ENCODE results near the gene SPTLC2.

Gene SPTLC2

GRCh38 chr14:77520555-77520954 lies 95.9 kb downstream of the SPTLC2 start:
- no peak for DNase-seq
- Mint-ChIP-seq H3K9me3 (no peaks in the 10 kb centered on the region), H3K4me1 (ENCODE audit: low read depth in 2 of 2) (peaks cover 4 to 5% of the 10 kb centered on the region in 2 donors), H3K4me3 (no peak overlapping the region), H3K27ac (peak overlapping the region in 1 of 2 donors; percentile 15), H3K27me3 (no peaks in the 10 kb centered on the region), H3K36me3 (ENCODE audit: insufficient read depth) (peaks cover 72% of the 10 kb centered on the region)
- ATAC-seq (replicated peaks) = no peak

- ATAC-seq (replicated peaks) (no peak), DNase-seq (no peak)
- Mint-ChIP-seq H3K27me3 (no peaks in the 10 kb centered on the region), H3K9me3 (no peaks in the 10 kb centered on the region), H3K36me3 (ENCODE audit: insufficient read depth) (peaks cover 81% of the 10 kb centered on the region), H3K4me3 (no peak overlapping the region), H3K4me1 (ENCODE audit: low read depth in 2 of 2) (no peaks in the 10 kb centered on the region), H3K27ac (no peak overlapping the region)
These were observed 100.3 kb downstream of the SPTLC2 start for GRCh38 chr14:77516126-77516525.

- no peaks in the 10 kb centered on the region for H3K4me1 Mint-ChIP-seq (ENCODE audit: low read depth in 2 of 2)
- no peak overlapping the region for H3K4me3 Mint-ChIP-seq
- H3K27me3 Mint-ChIP-seq = no peaks in the 10 kb centered on the region
- no peaks in the 10 kb centered on the region for H3K9me3 Mint-ChIP-seq
- peaks cover 54% of the 10 kb centered on the region for H3K36me3 Mint-ChIP-seq (ENCODE audit: insufficient read depth)
- H3K27ac Mint-ChIP-seq = no peak overlapping the region
- no peak for DNase-seq
- no peak for ATAC-seq (replicated peaks)
These were observed 104.8 kb downstream of the SPTLC2 start for GRCh38 chr14:77511486-77512162.

- Mint-ChIP-seq H3K4me1 (ENCODE audit: low read depth in 2 of 2) (no peaks in the 10 kb centered on the region), H3K27me3 (no peaks in the 10 kb centered on the region), H3K36me3 (ENCODE audit: insufficient read depth) (peaks cover 34% of the 10 kb centered on the region), H3K27ac (no peak overlapping the region), H3K9me3 (no peaks in the 10 kb centered on the region), H3K4me3 (no peak overlapping the region)
- DNase-seq = no peak
- no peak for ATAC-seq (replicated peaks)
These were observed 107.1 kb downstream of the SPTLC2 start for GRCh38 chr14:77509366-77509765.

- peaks cover 34% of the 10 kb centered on the region for H3K36me3 Mint-ChIP-seq (ENCODE audit: insufficient read depth)
These were observed 107.6 kb downstream of the SPTLC2 start for GRCh38 chr14:77508876-77509275.

GRCh38 chr14:77508249-77508648 lies 108.2 kb downstream of the SPTLC2 start:
- no peaks in the 10 kb centered on the region for H3K4me1 Mint-ChIP-seq (ENCODE audit: low read depth in 2 of 2)
- ATAC-seq (replicated peaks) (no peak), DNase-seq (no peak)
- H3K36me3 Mint-ChIP-seq (ENCODE audit: insufficient read depth) = peaks cover 34% of the 10 kb centered on the region
- no peaks in the 10 kb centered on the region for H3K27me3 Mint-ChIP-seq
- no peak overlapping the region for H3K4me3 Mint-ChIP-seq
- H3K9me3 Mint-ChIP-seq = peaks cover 0 to 1% of the 10 kb centered on the region in 2 donors
- no peak overlapping the region for H3K27ac Mint-ChIP-seq

More at GRCh38 chr14:77508876-77509275, 107.6 kb downstream of the SPTLC2 start:
- no peaks in the 10 kb centered on the region for H3K27me3 Mint-ChIP-seq
- no peaks in the 10 kb centered on the region for H3K9me3 Mint-ChIP-seq
- DNase-seq (no peak), ATAC-seq (replicated peaks) (no peak)
- no peaks in the 10 kb centered on the region for H3K4me1 Mint-ChIP-seq (ENCODE audit: low read depth in 2 of 2)
- H3K27ac Mint-ChIP-seq = no peak overlapping the region
- H3K4me3 Mint-ChIP-seq = no peak overlapping the region

GRCh38 chr14:77507762-77508161 lies 108.7 kb downstream of the SPTLC2 start:
- no peaks in the 10 kb centered on the region for H3K4me1 Mint-ChIP-seq (ENCODE audit: low read depth in 2 of 2)

GRCh38 chr14:77505031-77505430 lies 111.4 kb downstream of the SPTLC2 start:
- Mint-ChIP-seq H3K27me3 (peaks cover 6 to 8% of the 10 kb centered on the region in 2 donors), H3K4me1 (ENCODE audit: low read depth in 2 of 2) (no peaks in the 10 kb centered on the region), H3K27ac (no peak overlapping the region), H3K36me3 (ENCODE audit: insufficient read depth) (peaks cover 5% of the 10 kb centered on the region), H3K4me3 (no peak overlapping the region), H3K9me3 (peaks cover 0 to 3% of the 10 kb centered on the region in 2 donors)
- no peak for DNase-seq
- ATAC-seq (replicated peaks) = no peak

More at GRCh38 chr14:77507762-77508161, 108.7 kb downstream of the SPTLC2 start:
- peaks cover 0 to 3% of the 10 kb centered on the region in 2 donors for H3K9me3 Mint-ChIP-seq
- H3K27me3 Mint-ChIP-seq = no peaks in the 10 kb centered on the region
- no peak for DNase-seq
- H3K27ac Mint-ChIP-seq = no peak overlapping the region
- ATAC-seq (replicated peaks) = no peak
- no peak overlapping the region for H3K4me3 Mint-ChIP-seq
- peaks cover 30% of the 10 kb centered on the region for H3K36me3 Mint-ChIP-seq (ENCODE audit: insufficient read depth)

- H3K27ac Mint-ChIP-seq = no peak overlapping the region
- H3K27me3 Mint-ChIP-seq = peaks cover 15 to 20% of the 10 kb centered on the region in 2 donors
- DNase-seq = no peak
- peaks cover 0 to 3% of the 10 kb centered on the region in 2 donors for H3K9me3 Mint-ChIP-seq
- no peak for ATAC-seq (replicated peaks)
- peaks cover under 1 to 2% of the 10 kb centered on the region in 2 donors for H3K4me1 Mint-ChIP-seq (ENCODE audit: low read depth in 2 of 2)
- H3K36me3 Mint-ChIP-seq (ENCODE audit: insufficient read depth) = peaks cover 5% of the 10 kb centered on the region
- H3K4me3 Mint-ChIP-seq = no peak overlapping the region
These were observed 113.3 kb downstream of the SPTLC2 start for GRCh38 chr14:77503138-77503537.

GRCh38 chr14:77502109-77502782 lies 114.2 kb downstream of the SPTLC2 start:
- Mint-ChIP-seq H3K4me3 (no peak overlapping the region), H3K27ac (no peak overlapping the region), H3K4me1 (ENCODE audit: low read depth in 2 of 2) (peaks cover 5% of the 10 kb centered on the region in 2 donors), H3K36me3 (ENCODE audit: insufficient read depth) (no peaks in the 10 kb centered on the region), H3K9me3 (peaks cover 0 to 3% of the 10 kb centered on the region in 2 donors), H3K27me3 (peaks cover 24 to 29% of the 10 kb centered on the region in 2 donors)
- ATAC-seq (replicated peaks) = no peak
- no peak for DNase-seq

GRCh38 chr14:77498984-77499527 lies 117.4 kb downstream of the SPTLC2 start:
- DNase-seq (no peak), ATAC-seq (replicated peaks) (peak; percentile 16)
- Mint-ChIP-seq H3K27me3 (peaks cover 40 to 52% of the 10 kb centered on the region in 2 donors), H3K4me3 (peak overlapping the region; percentile 54 to 70), H3K9me3 (peaks cover 0 to 3% of the 10 kb centered on the region in 2 donors), H3K27ac (no peak overlapping the region), H3K4me1 (ENCODE audit: low read depth in 2 of 2) (peaks cover 5% of the 10 kb centered on the region in 2 donors), H3K36me3 (ENCODE audit: insufficient read depth) (no peaks in the 10 kb centered on the region)

- Mint-ChIP-seq H3K36me3 (ENCODE audit: insufficient read depth) (no peaks in the 10 kb centered on the region), H3K27me3 (peaks cover 40 to 52% of the 10 kb centered on the region in 2 donors), H3K9me3 (peaks cover 0 to 3% of the 10 kb centered on the region in 2 donors), H3K4me1 (ENCODE audit: low read depth in 2 of 2) (peaks cover 5% of the 10 kb centered on the region in 2 donors), H3K27ac (no peak within 1 kb of the TSS), H3K4me3 (peak within 1 kb of the TSS; percentile 70)
- DNase-seq = peak; percentile 10 to 19 (median 18)
- peak; percentile 92 for ATAC-seq (replicated peaks)
These were observed 118.1 kb downstream of the SPTLC2 start, which contains the start of gene ISM2 for GRCh38 chr14:77498120-77498979. Gene ISM2 (minus strand): TSS chr14:77498816. CDS start chr14:77498793, 23 bp downstream.

GRCh38 chr14:77495334-77495733 lies 121.1 kb downstream of the SPTLC2 start:
- H3K4me3 Mint-ChIP-seq = peak overlapping the region in 1 of 2 donors; percentile 36
- no peaks in the 10 kb centered on the region for H3K9me3 Mint-ChIP-seq

More at GRCh38 chr14:77495334-77495733, 121.1 kb downstream of the SPTLC2 start:
- ATAC-seq (replicated peaks) = no peak
- Mint-ChIP-seq H3K4me1 (ENCODE audit: low read depth in 2 of 2) (peaks cover 5% of the 10 kb centered on the region in 2 donors), H3K27me3 (peaks cover 37 to 47% of the 10 kb centered on the region in 2 donors), H3K36me3 (ENCODE audit: insufficient read depth) (no peaks in the 10 kb centered on the region), H3K27ac (no peak overlapping the region)
- DNase-seq = no peak

All from effector memory CD8-positive, alpha-beta T cell (primary cell).